Activated CD4-positive, alpha-beta memory T cell treated with anti-CD3 and anti-CD28 coated beads, Interleukin-2, amount 10 ng/mL, durations not matched to agents 7 days and 5 days (primary cell): ENCODE results near the gene STK32A. TPM values are rescaled to one million over a fixed set of nuclear protein-coding genes. Genes with fewer than 3 reads are reported as not detected.

Experiments used
- CTCF ChIA-PET: fragments of 350-600 bp; sonication (Branson Sonifier 250); formaldehyde crosslinking; loops from one replicate; lab custom pipeline; 2021; ENCODE audit warnings: antibody characterized with exemption, inconsistent platforms; lab: Charles Lee
- POLR2A ChIA-PET: fragments of 350-600 bp; sonication (Branson Sonifier 250); formaldehyde crosslinking; loops from one replicate; lab custom pipeline; 2021; ENCODE audit warnings: antibody characterized with exemption; lab: Charles Lee
- DNase-seq: peaks from one replicate; pipeline ENCODE4 v3.0.0-alpha.2; 2020
- H3K27ac Mint-ChIP-seq: one replicate; pipeline ENCODE4 v1.8.0; 2021; ENCODE audit warnings: mild to moderate bottlenecking, mixed read lengths
- H3K27me3 Mint-ChIP-seq: one replicate; pipeline ENCODE4 v1.8.0; 2021; ENCODE audit warnings: mixed read lengths
- H3K36me3 Mint-ChIP-seq: one replicate; pipeline ENCODE4 v1.8.0; 2021; ENCODE audit warnings: low read depth, mixed read lengths
- H3K4me1 Mint-ChIP-seq: one replicate; pipeline ENCODE4 v1.8.0; 2021; ENCODE audit warnings: mixed read lengths
- H3K4me3 Mint-ChIP-seq: one replicate; pipeline ENCODE4 v1.8.0; 2021; ENCODE audit warnings: mild to moderate bottlenecking, mixed read lengths
- H3K9me3 Mint-ChIP-seq: one replicate; pipeline ENCODE4 v1.8.0; 2021; ENCODE audit warnings: mixed read lengths
- total RNA-seq, 2 experiments: library from RNA; stranded (reverse); gene quantifications; one replicate each; pipeline ENCODE4 v1.2.3, GENCODE V29; 2021

STK32A gene
- total RNA-seq, 2 experiments from 2014 or later = not detected

DNA sequence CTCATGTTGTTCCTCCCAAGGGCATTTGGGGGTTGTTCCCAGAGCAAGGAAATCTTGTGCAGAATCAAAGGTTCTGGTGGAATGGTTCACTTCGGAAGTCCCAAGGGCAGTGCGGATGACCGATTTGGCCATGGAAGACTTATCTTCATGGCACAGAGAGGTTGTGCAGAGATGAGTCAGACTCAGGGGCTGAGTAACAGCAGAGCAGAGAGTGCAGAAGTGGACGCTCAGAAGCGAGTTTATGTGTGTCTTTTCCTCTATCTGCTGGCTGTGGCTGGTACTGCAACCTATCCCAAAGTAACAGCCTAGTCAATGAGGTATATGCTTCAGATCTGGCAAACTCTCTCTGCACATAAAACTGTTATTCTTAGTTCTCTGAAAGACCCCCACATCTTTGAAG is 157.0 kb downstream of the STK32A start:
- Mint-ChIP-seq H3K9me3 (no peaks in the 10 kb centered on the region), H3K27ac (no peak overlapping the region), H3K4me1 (no peaks in the 10 kb centered on the region), H3K27me3 (no peaks in the 10 kb centered on the region), H3K36me3 (no peaks in the 10 kb centered on the region), H3K4me3 (no peak overlapping the region)
- POLR2A ChIA-PET = no interaction called here
- CTCF ChIA-PET = interaction anchor here (1.3 kb wide), 1 partner anchor 10 kb away, joined by 3 read pairs; no protein-coding TSS in a partner anchor
- no peak for DNase-seq

DNA sequence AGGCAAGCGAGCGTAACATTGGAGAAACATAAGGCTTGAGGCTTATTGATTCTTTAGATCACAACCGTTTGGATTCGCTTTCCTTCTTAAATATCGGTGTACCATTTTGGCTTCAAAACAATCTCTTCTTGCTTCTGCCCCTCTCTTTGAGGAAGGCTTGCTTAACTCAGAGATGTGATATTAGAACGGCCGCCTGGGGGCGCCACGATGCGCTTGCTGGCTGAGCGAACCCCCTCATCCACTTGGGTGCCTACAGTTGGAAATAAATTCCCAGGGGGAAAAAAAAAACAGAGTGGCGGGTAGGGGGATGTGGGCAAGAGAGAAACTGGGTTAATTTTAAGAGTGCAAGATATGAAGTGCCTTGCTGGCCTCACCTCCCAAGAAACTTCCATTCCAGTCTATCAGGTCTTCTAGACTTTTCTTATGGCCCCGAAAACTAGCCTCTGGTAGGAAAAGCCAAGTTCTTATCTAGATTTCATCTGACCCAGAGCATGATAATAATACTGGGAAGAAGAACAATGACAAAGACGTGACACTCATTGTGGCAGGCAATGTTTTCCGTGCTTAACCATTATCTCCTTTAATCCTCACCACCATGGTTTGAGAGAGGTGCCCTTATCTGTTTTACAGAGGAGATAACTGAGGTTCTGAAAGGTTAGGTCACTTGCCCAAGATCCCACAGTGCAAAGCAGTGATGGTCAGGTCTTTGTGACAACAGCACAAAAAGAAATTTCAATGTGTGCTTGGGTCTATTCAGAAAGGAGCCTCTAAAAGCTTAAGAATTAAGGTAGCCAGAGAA is 159.2 kb downstream of the STK32A start:
- H3K27me3 Mint-ChIP-seq = no peaks in the 10 kb centered on the region
- H3K36me3 Mint-ChIP-seq = no peaks in the 10 kb centered on the region
- DNase-seq = no peak
- no peaks in the 10 kb centered on the region for H3K9me3 Mint-ChIP-seq
- no peak overlapping the region for H3K27ac Mint-ChIP-seq
- H3K4me3 Mint-ChIP-seq = no peak overlapping the region
- no peaks in the 10 kb centered on the region for H3K4me1 Mint-ChIP-seq
- ChIA-PET POLR2A (no interaction called here), CTCF (no interaction called here)

DNA sequence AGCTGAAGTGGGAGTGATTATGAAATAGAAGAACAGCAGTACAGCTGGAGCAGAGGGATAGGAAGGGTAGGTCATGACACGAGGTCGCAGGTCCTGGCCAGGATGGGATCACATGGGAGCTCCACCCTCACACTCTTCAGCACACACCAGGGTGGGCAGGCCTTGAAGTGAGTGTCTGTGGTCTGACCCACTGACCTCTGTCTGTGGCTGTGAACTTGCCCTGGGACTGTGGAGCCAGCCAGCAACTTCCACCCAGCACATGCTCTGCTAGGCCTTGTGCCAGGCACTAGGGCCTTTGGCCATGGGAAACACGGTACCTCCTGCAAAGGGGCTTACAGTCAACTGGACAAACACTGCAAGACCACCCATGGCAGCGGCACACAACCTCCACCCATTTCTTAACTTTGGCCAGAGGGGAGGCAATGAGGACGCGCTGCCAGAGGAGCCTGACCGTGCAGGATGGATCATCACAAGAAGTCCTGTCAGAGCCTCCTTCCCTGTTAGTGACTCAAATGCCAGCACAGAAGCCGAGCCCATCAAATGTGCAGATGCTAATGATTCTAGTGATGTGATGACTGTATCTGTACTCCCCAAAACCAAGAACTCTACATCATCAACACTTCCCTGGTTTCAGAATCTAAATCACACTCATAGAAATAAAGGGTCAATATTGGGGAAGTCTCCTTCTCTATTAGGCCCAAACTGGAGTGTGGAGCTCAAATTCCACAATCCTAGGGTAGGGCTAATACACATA is 161.4 kb downstream of the STK32A start:
- Mint-ChIP-seq H3K4me3 (no peak overlapping the region), H3K27me3 (no peaks in the 10 kb centered on the region), H3K27ac (no peak overlapping the region), H3K9me3 (no peaks in the 10 kb centered on the region), H3K36me3 (no peaks in the 10 kb centered on the region), H3K4me1 (no peaks in the 10 kb centered on the region)
- ChIA-PET POLR2A (no interaction called here), CTCF (no interaction called here)
- no peak for DNase-seq

DNA sequence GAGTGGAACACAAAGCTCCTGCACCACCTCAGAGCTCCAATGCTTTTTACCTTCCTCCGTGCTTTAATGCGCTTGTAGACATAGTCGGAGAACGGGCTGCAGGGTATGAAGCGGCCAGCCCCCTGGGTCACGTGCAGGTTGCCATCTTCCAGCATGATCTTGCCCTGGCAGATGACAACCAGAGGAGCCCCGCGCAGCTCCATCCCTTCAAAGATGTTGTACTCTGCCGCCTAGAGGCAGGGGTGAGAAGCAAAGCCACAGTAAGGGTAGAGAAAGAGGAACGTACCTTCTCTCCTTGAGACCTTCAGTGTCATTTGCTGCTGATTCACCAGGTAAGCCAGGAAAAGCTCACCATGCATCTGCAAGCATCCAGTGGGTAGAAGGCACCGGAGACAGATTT is 162.8 kb downstream of the STK32A start:
- H3K4me3 Mint-ChIP-seq = no peak overlapping the region
- H3K9me3 Mint-ChIP-seq = no peaks in the 10 kb centered on the region
- ChIA-PET POLR2A (no interaction called here), CTCF (interaction anchor here (1.5 kb wide), 1 partner anchor 9 kb away, joined by 3 read pairs; no protein-coding TSS in a partner anchor)
- H3K4me1 Mint-ChIP-seq = no peaks in the 10 kb centered on the region
- no peaks in the 10 kb centered on the region for H3K36me3 Mint-ChIP-seq
- DNase-seq = no peak
- no peak overlapping the region for H3K27ac Mint-ChIP-seq
- no peaks in the 10 kb centered on the region for H3K27me3 Mint-ChIP-seq

DNA sequence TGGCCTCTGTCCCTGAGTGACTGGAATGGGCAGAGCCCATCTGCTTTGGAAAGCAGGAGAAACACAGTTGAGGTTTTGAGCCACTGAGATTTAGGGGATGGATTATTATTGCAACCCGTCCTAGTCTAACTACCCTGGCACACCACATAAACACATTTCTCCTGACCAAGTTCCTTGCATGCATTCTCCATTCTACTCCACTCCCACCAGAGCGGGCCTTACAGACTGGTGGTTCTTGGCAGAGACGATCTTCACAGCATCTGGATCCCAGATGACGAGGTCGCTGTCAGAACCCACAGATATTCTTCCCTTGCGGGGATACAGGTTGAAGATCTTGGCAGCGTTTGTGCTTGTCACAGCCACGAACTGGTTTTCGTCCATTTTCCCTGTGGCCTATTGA is 164.0 kb downstream of the STK32A start:
- Mint-ChIP-seq H3K36me3 (no peaks in the 10 kb centered on the region), H3K9me3 (no peaks in the 10 kb centered on the region), H3K4me3 (no peak overlapping the region), H3K27me3 (no peaks in the 10 kb centered on the region), H3K4me1 (no peaks in the 10 kb centered on the region), H3K27ac (no peak overlapping the region)
- ChIA-PET POLR2A (no interaction called here), CTCF (no interaction called here)
- no peak for DNase-seq

GRCh38 chr5:147400126-147400809 is 165.4 kb downstream of the STK32A start:
- ChIA-PET CTCF (no interaction called here), POLR2A (no interaction called here)
- Mint-ChIP-seq H3K9me3 (no peaks in the 10 kb centered on the region), H3K27ac (no peak overlapping the region), H3K4me1 (no peaks in the 10 kb centered on the region), H3K27me3 (no peaks in the 10 kb centered on the region), H3K4me3 (no peak overlapping the region), H3K36me3 (no peaks in the 10 kb centered on the region)
- DNase-seq = no peak

- H3K27me3 Mint-ChIP-seq = no peaks in the 10 kb centered on the region
- DNase-seq = no peak
- H3K27ac Mint-ChIP-seq = no peak overlapping the region
- no peaks in the 10 kb centered on the region for H3K4me1 Mint-ChIP-seq
- H3K36me3 Mint-ChIP-seq = no peaks in the 10 kb centered on the region
- no peaks in the 10 kb centered on the region for H3K9me3 Mint-ChIP-seq
- CTCF ChIA-PET = no interaction called here
- H3K4me3 Mint-ChIP-seq = no peak overlapping the region
- POLR2A ChIA-PET = no interaction called here
These were observed 166.1 kb downstream of the STK32A start for GRCh38 chr5:147400881-147401280.

GRCh38 chr5:147403651-147404640 is 169.1 kb downstream of the STK32A start:
- Mint-ChIP-seq H3K9me3 (no peaks in the 10 kb centered on the region), H3K27me3 (no peaks in the 10 kb centered on the region), H3K4me3 (no peak overlapping the region), H3K36me3 (no peaks in the 10 kb centered on the region), H3K27ac (no peak overlapping the region), H3K4me1 (no peaks in the 10 kb centered on the region)
- POLR2A ChIA-PET = no interaction called here
- CTCF ChIA-PET = no interaction called here
- no peak for DNase-seq

DNA sequence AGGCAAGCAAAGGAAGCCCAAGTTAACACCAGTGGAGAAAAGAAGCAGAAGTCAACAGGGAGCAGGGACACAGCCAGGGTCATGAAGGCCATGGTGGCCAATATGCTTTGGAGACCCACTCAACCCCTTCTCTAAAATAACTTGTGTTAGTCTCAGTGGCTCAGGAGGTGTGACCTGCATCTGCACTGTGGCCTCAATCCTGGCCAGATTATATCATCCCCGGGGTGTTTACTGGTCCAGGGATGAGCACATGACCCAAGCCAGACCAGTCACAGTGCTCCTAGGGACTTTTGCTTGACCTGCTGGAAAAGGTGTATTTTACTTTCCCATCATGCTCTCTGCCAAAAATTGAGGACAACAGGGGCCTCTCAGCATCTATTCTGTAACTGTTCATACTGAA is 169.9 kb downstream of the STK32A start:
- H3K27ac Mint-ChIP-seq = no peak overlapping the region
- no peaks in the 10 kb centered on the region for H3K9me3 Mint-ChIP-seq
- H3K4me3 Mint-ChIP-seq = no peak overlapping the region
- ChIA-PET POLR2A (no interaction called here), CTCF (no interaction called here)
- H3K4me1 Mint-ChIP-seq = no peaks in the 10 kb centered on the region
- H3K27me3 Mint-ChIP-seq = no peaks in the 10 kb centered on the region
- DNase-seq = no peak
- H3K36me3 Mint-ChIP-seq = no peaks in the 10 kb centered on the region

DNA sequence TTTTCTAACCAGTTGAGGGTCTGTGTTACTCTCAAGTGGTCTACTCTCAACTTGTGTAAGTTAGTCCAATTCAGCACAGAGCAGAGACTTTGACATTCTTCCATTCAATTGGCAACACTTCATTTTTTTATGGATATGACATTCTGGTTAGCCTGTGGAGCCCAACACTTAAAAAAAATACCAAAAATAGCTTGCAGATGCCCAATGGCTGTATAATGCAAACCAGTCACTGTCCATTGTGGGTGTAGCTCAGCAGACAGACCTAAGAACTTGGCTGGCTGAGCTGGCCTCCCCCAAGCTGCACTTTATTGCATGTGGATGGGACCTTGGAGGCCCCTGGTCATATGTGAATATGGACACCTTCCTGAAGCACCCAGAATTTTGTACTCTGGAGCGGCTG is 171.8 kb downstream of the STK32A start:
- no peak overlapping the region for H3K4me3 Mint-ChIP-seq
- no peaks in the 10 kb centered on the region for H3K4me1 Mint-ChIP-seq
- H3K36me3 Mint-ChIP-seq = no peaks in the 10 kb centered on the region
- ChIA-PET CTCF (no interaction called here), POLR2A (no interaction called here)
- H3K27ac Mint-ChIP-seq = no peak overlapping the region
- H3K27me3 Mint-ChIP-seq = no peaks in the 10 kb centered on the region
- H3K9me3 Mint-ChIP-seq = no peaks in the 10 kb centered on the region
- DNase-seq = no peak

- Mint-ChIP-seq H3K27me3 (no peaks in the 10 kb centered on the region), H3K4me1 (no peaks in the 10 kb centered on the region), H3K36me3 (no peaks in the 10 kb centered on the region), H3K27ac (no peak overlapping the region), H3K9me3 (no peaks in the 10 kb centered on the region), H3K4me3 (no peak overlapping the region)
- DNase-seq = no peak
- ChIA-PET POLR2A (no interaction called here), CTCF (no interaction called here)
These were observed 172.4 kb downstream of the STK32A start for GRCh38 chr5:147407094-147407681.

GRCh38 chr5:147408980-147409379 is 174.2 kb downstream of the STK32A start:
- H3K27me3 Mint-ChIP-seq = no peaks in the 10 kb centered on the region
- no peaks in the 10 kb centered on the region for H3K9me3 Mint-ChIP-seq
- no peak for DNase-seq
- H3K4me1 Mint-ChIP-seq = no peaks in the 10 kb centered on the region
- POLR2A ChIA-PET = no interaction called here
- H3K27ac Mint-ChIP-seq = no peak overlapping the region
- H3K36me3 Mint-ChIP-seq = no peaks in the 10 kb centered on the region
- CTCF ChIA-PET = no interaction called here
- H3K4me3 Mint-ChIP-seq = no peak overlapping the region
